ENCODE measurements around the gene ARHGAP18.

The ARHGAP18 gene

DNA sequence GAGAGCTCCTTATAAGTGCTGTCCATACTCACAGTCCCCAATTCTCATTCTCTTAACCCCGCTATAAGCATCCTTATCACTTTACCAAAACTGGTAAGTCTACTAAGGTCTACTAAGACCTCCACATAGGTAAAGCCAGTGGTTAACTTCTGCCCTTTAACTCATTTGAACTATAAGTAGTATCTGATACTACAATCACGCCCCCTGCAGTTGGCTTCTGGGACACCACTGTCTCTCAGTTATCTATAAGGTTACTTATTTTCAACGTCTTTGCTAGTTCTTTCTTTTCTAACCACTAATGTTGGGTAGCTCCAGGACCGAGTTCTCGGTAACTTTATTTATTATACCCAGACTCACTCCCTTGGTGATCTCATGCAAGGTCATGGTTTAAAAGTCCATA lies 142.6 kb downstream of the ARHGAP18 start:
- DNase-seq, result peak; percentile 54
- Histone ChIP-seq H3K9me3 (ENCODE audit: severe bottlenecking) (no peaks in the 10 kb centered on the region), H3K27ac (no peak overlapping the region), H3K4me3 (ENCODE audit: low read depth, low read length) (no peak overlapping the region), H3K27me3 (ENCODE audit: insufficient read depth, low read depth, severe bottlenecking) (no peaks in the 10 kb centered on the region), H3K36me3 (no peaks in the 10 kb centered on the region)
- TF ChIP-seq, protein P1, sequence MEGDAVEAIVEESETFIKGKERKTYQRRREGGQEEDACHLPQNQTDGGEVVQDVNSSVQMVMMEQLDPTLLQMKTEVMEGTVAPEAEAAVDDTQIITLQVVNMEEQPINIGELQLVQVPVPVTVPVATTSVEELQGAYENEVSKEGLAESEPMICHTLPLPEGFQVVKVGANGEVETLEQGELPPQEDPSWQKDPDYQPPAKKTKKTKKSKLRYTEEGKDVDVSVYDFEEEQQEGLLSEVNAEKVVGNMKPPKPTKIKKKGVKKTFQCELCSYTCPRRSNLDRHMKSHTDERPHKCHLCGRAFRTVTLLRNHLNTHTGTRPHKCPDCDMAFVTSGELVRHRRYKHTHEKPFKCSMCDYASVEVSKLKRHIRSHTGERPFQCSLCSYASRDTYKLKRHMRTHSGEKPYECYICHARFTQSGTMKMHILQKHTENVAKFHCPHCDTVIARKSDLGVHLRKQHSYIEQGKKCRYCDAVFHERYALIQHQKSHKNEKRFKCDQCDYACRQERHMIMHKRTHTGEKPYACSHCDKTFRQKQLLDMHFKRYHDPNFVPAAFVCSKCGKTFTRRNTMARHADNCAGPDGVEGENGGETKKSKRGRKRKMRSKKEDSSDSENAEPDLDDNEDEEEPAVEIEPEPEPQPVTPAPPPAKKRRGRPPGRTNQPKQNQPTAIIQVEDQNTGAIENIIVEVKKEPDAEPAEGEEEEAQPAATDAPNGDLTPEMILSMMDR (IDR thresholded peaks at IDR 0.05; ENCODE audit: low read depth, low read length), result peak; percentile 28; the same call in 1 of the 2 replicates

DNA sequence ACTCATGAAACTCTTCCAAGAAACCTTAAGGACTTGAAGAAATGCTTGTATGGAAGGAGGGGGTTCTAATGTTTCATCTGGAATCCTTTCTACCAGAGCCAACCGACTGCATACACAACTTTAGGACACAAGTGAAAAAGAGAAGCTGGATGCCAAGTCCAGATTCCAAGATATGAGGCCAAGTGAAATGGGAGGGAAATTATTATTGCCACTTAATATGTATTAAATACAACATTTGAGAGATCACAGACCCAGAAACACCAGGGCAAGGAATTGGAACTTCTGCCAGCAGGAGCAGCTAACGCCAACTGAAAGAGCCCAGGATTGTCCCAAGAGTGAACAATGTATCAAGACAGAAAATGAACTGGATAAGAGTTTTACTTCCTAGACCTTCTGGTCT lies 144.2 kb downstream of the ARHGAP18 start:
- H3K9me3 ChIP-seq (ENCODE audit: severe bottlenecking), result no peaks in the 10 kb centered on the region
- no peak for DNase-seq
- no peaks in the 10 kb centered on the region for H3K27me3 ChIP-seq (ENCODE audit: insufficient read depth, low read depth, severe bottlenecking)
- no peak overlapping the region for H3K27ac ChIP-seq
- no peak overlapping the region for H3K4me3 ChIP-seq (ENCODE audit: low read depth, low read length)
- H3K36me3 ChIP-seq, result no peaks in the 10 kb centered on the region
- TF ChIP-seq, protein P1 (IDR thresholded peaks at IDR 0.05; ENCODE audit: low read depth, low read length), result no peak

DNA sequence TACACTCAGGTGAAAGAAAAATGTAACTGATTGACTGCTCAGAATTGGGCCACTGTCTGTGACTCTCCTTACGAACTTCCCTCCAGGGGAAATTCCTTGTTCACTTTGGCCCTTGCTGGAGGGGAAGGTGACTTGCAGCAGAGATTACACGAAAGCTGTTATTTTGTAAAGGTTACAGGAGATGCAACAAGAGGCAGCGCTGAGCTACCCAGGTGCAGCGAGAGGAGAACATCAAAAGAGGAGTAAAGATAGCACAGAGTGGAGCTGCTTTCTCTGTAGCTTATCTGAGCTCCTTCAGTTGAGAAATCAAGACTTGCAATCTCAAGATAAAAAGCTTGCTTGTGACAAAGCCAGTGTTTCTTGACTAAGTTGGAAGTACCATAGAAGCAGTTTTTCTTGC lies 144.6 kb downstream of the ARHGAP18 start:
- H3K27ac ChIP-seq, result no peak overlapping the region
- no peak for DNase-seq
- TF ChIP-seq, protein P1 (IDR thresholded peaks at IDR 0.05; ENCODE audit: low read depth, low read length), result no peak

DNA sequence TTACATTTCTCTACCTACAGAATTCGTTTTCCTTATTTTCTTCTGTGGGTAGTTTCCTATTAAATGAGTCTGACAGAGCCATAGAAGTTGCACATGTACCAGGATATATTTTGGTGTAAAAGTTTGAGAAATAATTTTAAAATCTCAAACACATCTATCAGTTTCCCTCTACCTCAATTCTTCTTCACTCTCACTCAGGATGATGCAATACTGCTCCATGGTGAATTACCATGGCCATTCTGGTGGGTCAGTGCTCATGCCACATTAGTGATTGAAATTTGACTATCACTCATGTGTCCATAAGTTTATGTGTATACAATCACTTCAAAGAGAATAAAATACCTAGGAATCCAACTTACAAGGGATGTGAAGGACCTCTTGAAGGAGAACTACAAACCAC lies 151.7 kb downstream of the ARHGAP18 start:
- Histone ChIP-seq H3K9me3 (ENCODE audit: severe bottlenecking) (no peaks in the 10 kb centered on the region), H3K4me3 (ENCODE audit: low read depth, low read length) (no peak overlapping the region), H3K36me3 (no peaks in the 10 kb centered on the region), H3K27me3 (ENCODE audit: insufficient read depth, low read depth, severe bottlenecking) (no peaks in the 10 kb centered on the region), H3K27ac (no peak overlapping the region)
- DNase-seq, result no peak
- TF ChIP-seq, protein P1 (IDR thresholded peaks at IDR 0.05; ENCODE audit: low read depth, low read length), result no peak

More for the DNA sequence above, 144.6 kb downstream of the ARHGAP18 start:
- Histone ChIP-seq H3K27me3 (ENCODE audit: insufficient read depth, low read depth, severe bottlenecking) (no peaks in the 10 kb centered on the region), H3K4me3 (ENCODE audit: low read depth, low read length) (no peak overlapping the region), H3K36me3 (no peaks in the 10 kb centered on the region), H3K9me3 (ENCODE audit: severe bottlenecking) (no peaks in the 10 kb centered on the region)

DNA sequence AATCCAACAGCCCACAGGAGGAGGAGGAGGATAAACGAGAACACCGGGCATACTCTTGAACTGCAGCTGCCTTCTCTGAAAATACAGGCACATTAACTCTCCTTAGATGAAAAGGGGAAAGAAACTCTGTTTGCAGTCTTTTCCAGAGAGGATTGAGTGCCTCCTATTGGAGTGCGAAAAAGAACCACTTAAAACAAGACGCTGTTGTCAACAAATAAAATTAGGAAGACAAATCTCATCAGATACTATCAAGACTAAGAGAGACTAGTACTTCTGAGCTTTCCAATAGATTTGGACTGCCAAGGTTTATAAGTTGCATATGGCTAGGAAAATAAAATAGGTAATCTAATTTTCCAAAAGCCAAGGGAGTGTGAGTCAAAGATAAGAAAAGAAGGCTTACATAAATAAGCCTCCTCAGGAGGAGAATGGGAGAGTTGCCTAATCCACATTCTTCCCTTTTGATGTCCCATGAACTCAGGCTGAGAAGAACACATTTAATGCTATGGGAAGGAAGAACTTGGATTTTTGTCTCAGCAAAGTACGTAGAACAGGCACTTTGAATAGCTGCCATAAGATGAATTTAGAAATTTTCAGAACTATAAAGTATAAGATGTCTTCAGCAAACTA lies 154.7 kb downstream of the ARHGAP18 start:
- H3K9me3 ChIP-seq (ENCODE audit: severe bottlenecking), result no peaks in the 10 kb centered on the region
- H3K4me3 ChIP-seq (ENCODE audit: low read depth, low read length), result no peak overlapping the region
- TF ChIP-seq, protein P1 (IDR thresholded peaks at IDR 0.05; ENCODE audit: low read depth, low read length), result no peak
- no peak overlapping the region for H3K27ac ChIP-seq
- DNase-seq, result no peak
- H3K36me3 ChIP-seq, result no peaks in the 10 kb centered on the region
- no peaks in the 10 kb centered on the region for H3K27me3 ChIP-seq (ENCODE audit: insufficient read depth, low read depth, severe bottlenecking)

DNA sequence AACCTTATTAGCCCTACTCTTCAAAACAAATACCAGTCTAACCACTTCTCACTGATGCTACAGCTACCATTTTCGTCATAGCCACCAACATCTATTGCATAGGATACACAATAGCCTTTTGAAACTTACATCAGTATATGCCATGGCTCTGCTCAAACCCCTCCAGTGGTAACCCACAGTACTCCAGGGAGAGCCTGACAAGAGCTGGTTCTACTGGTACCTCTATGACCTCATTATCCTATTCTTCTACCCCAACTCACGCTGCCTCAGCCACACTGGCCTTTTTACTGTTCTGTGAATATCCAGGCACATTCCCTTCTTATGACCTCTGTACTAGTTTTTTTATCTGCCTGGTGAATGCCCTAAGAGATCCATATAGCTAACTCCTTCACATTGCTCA lies 157.6 kb downstream of the ARHGAP18 start:
- H3K4me3 ChIP-seq (ENCODE audit: low read depth, low read length), result no peak overlapping the region
- no peaks in the 10 kb centered on the region for H3K9me3 ChIP-seq (ENCODE audit: severe bottlenecking)
- DNase-seq, result no peak
- TF ChIP-seq, protein P1 (IDR thresholded peaks at IDR 0.05; ENCODE audit: low read depth, low read length), result no peak
- no peaks in the 10 kb centered on the region for H3K36me3 ChIP-seq
- no peak overlapping the region for H3K27ac ChIP-seq
- H3K27me3 ChIP-seq (ENCODE audit: insufficient read depth, low read depth, severe bottlenecking), result no peaks in the 10 kb centered on the region

Measured in WERI-Rb-1 (cell line).